Transverse colon (tissue), 4 donors: ENCODE results near the gene PDPN. TPM values are rescaled to one million over a fixed set of nuclear protein-coding genes. Genes with fewer than 3 reads are reported as not detected.

ENCODE experiments used
- DNase-seq: peaks from one replicate; pipeline ENCODE4 v3.0.0-alpha.2; 2019
- H3K27ac ChIP-seq, 4 donors: fragments of 200-600 bp; sonication (generic); 2 replicates each; pipeline ENCODE4 v1.5.1; 2016 to 2018; ENCODE audit warnings: inconsistent platforms in 4 of 4
- H3K27me3 ChIP-seq: fragments of 200-600 bp; sonication (generic); 2 replicates; pipeline ENCODE4 v1.5.1; 2017; ENCODE audit warnings: inconsistent platforms
- H3K36me3 ChIP-seq, 4 donors: fragments of 200-600 bp; sonication (generic); 2 replicates each; pipeline ENCODE4 v1.5.1; 2017 to 2019; ENCODE audit warnings: inconsistent platforms in 4 of 4
- H3K4me1 ChIP-seq, 4 donors: fragments of 200-600 bp; sonication (generic); 2 replicates each; pipeline ENCODE4 v1.5.1; 2017 to 2020; ENCODE audit warnings: inconsistent platforms in 4 of 4
- H3K4me3 ChIP-seq, 4 donors: fragments of 200-600 bp; sonication (generic); 1 replicate in 1 of 4; 2 replicates in 3 of 4; pipeline versions ENCODE4 v1.5.1 to v1.6.1; 2017 to 2019; ENCODE audit warnings: inconsistent platforms in 4 of 4
- H3K9me3 ChIP-seq, 2 donors: fragments of 200-600 bp; sonication (generic); 2 replicates each; pipeline ENCODE4 v1.5.1; 2017 to 2019; ENCODE audit warnings: inconsistent platforms in 2 of 2
- CTCF ChIP-seq, 5 experiments: fragments of 200-600 bp in 3 of 5; fragments of 450-650 bp in 2 of 5; sonication (generic) in 3 of 5; IDR thresholded peaks; 1 replicate in 2 of 5; 2 replicates in 3 of 5; pipeline ENCODE4 v1.5.1; 2016 to 2017; ENCODE audit warnings: antibody characterized with exemption in 5 of 5, inconsistent platforms in 3 of 5, mild to moderate bottlenecking in 2 of 5, moderate library complexity in 1 of 5
- EP300 ChIP-seq: sonication (generic); formaldehyde crosslinking; IDR thresholded peaks from one replicate; pipeline ENCODE4 v1.6.1; 2017; ENCODE audit warnings: antibody characterized with exemption, low read depth
- POLR2A ChIP-seq: fragments of 450-650 bp; IDR thresholded peaks from one replicate; pipeline ENCODE4 v1.6.1; 2016; ENCODE audit warnings: antibody characterized with exemption, mild to moderate bottlenecking, moderate library complexity
- POLR2AphosphoS5 ChIP-seq, 3 donors: sonication (generic); formaldehyde crosslinking; IDR thresholded peaks; one replicate each; pipeline ENCODE4 v1.6.1; 2016; ENCODE audit warnings: antibody characterized with exemption in 3 of 3
- WGBS, 2 donors: methylation state at CpG; one replicate each; pipeline ENCODE4 v1.1.5; 2018; ENCODE audit warnings: low coverage in 1 of 2; 5-methylcytosine and 5-hydroxymethylcytosine counted together
- in situ Hi-C, 4 donors: fragments of 200-750 bp; cut with MboI; loops; one replicate each; pipeline versions ENCODE4 v1.15.0 to v1.15.1; 2017; ENCODE audit warnings: low sequenced_read_pairs in 3 of 4, low pct_ligation_motif_present in 1 of 4, low pct_unique_long_range_greater_than_20kb in 1 of 4
- intact Hi-C: fragments of 100-400 bp; cut with DNase I; formaldehyde crosslinking; loops from one replicate; pipeline ENCODE4 v1.15.1; 2023; ENCODE audit warnings: low total_unique reads
- total RNA-seq, 4 donors: library from RNA; depleted of rRNA; stranded (reverse); fragments of >200 nt; gene quantifications; one replicate each; pipeline ENCODE4 v1.1.0, GENCODE V29; 2016

Gene PDPN
- total RNA-seq, 4 donors from 2014 or later, result 3.4 to 11.7 (median 5.6) TPM

GRCh38 chr1:13616234-13616633, 32.6 kb downstream of the PDPN start:
- peak overlapping the region; percentile 66 to 77 (median 72) for H3K27ac ChIP-seq
- WGBS, 2 donors, result 48 to 55% methylated on average over 4 to 5 of the region's 5 CpGs
- H3K9me3 ChIP-seq, result no peaks in the 10 kb centered on the region
- peaks cover 0 to 5% (median 2%) of the 10 kb centered on the region in 4 donors for H3K4me1 ChIP-seq
- intact Hi-C loops (no loop called here), in situ Hi-C loops (no loop called here)
- H3K27me3 ChIP-seq, result no peaks in the 10 kb centered on the region
- no peak for DNase-seq
- no peak overlapping the region for H3K4me3 ChIP-seq
- H3K36me3 ChIP-seq, result no peaks in the 10 kb centered on the region
- TF ChIP-seq EP300 (no peak), POLR2AphosphoS5 (IDR thresholded peaks at IDR 0.05) (no peak), POLR2A (no peak), CTCF (IDR thresholded peaks at IDR 0.05) (no peak)

GRCh38 chr1:13617108-13617507, 33.5 kb downstream of the PDPN start:
- TF ChIP-seq POLR2A, result no peak
- no peak for TF ChIP-seq EP300
- no peak for TF ChIP-seq CTCF (IDR thresholded peaks at IDR 0.05)
- TF ChIP-seq POLR2AphosphoS5 (IDR thresholded peaks at IDR 0.05), result peak; percentile 50 to 79 (median 71)
- Histone ChIP-seq H3K4me3 (no peak overlapping the region), H3K9me3 (no peaks in the 10 kb centered on the region), H3K4me1 (peaks cover 0 to 5% (median 2%) of the 10 kb centered on the region in 4 donors), H3K27ac (peak overlapping the region; percentile 66 to 77 (median 72)), H3K36me3 (no peaks in the 10 kb centered on the region), H3K27me3 (no peaks in the 10 kb centered on the region)
- intact Hi-C loops (no loop called here), in situ Hi-C loops (no loop called here)
- DNase-seq, result no peak
- WGBS, 2 donors, result 51 to 74% methylated on average over 2 to 4 of the region's 4 CpGs

GRCh38 chr1:13617773-13618172, 34.1 kb downstream of the PDPN start:
- no peaks in the 10 kb centered on the region for H3K36me3 ChIP-seq
- no peak overlapping the region for H3K4me3 ChIP-seq
- in situ Hi-C loops (no loop called here), intact Hi-C loops (no loop called here)
- peaks cover 0 to 5% (median 2%) of the 10 kb centered on the region in 4 donors for H3K4me1 ChIP-seq
- H3K27me3 ChIP-seq, result no peaks in the 10 kb centered on the region
- DNase-seq, result no peak
- 73 to 100% methylated on average over 1 of the region's 1 CpG for WGBS, 2 donors
- H3K9me3 ChIP-seq, result no peaks in the 10 kb centered on the region
- TF ChIP-seq EP300, result no peak
- TF ChIP-seq CTCF (IDR thresholded peaks at IDR 0.05), result no peak
- TF ChIP-seq POLR2AphosphoS5 (IDR thresholded peaks at IDR 0.05), result no peak
- TF ChIP-seq POLR2A, result no peak
- peak overlapping the region; percentile 65 to 77 (median 72) for H3K27ac ChIP-seq

- in situ Hi-C loops (no loop called here), intact Hi-C loops (no loop called here)
- Histone ChIP-seq H3K36me3 (no peaks in the 10 kb centered on the region), H3K27ac (peak overlapping the region in 2 of 4 donors; percentile 66 to 77), H3K4me1 (peaks cover 0 to 5% (median 2%) of the 10 kb centered on the region in 4 donors), H3K27me3 (no peaks in the 10 kb centered on the region), H3K4me3 (no peak overlapping the region), H3K9me3 (no peaks in the 10 kb centered on the region)
- TF ChIP-seq EP300 (no peak), POLR2AphosphoS5 (IDR thresholded peaks at IDR 0.05) (no peak), POLR2A (no peak), CTCF (IDR thresholded peaks at IDR 0.05) (no peak)
- 60 to 94% methylated on average over 1 to 11 of the region's 11 CpGs for WGBS, 2 donors
- no peak for DNase-seq
These were observed 34.9 kb downstream of the PDPN start for GRCh38 chr1:13618483-13618882.
